IPS-18a (cell line): ENCODE results near the gene RANBP3.

ENCODE experiments used
- H3K27ac ChIP-seq: one replicate; pipeline ENCODE4 v1.5.1; 2013; ENCODE audit warnings: low read length
- H3K27me3 ChIP-seq: one replicate; pipeline ENCODE4 v1.6.1; 2013; ENCODE audit warnings: mild to moderate bottlenecking, low read length; ENCODE audit not compliant: control insufficient read depth, insufficient read depth
- H3K36me3 ChIP-seq: one replicate; pipeline ENCODE4 v1.6.1; 2013; ENCODE audit warnings: low read depth, low read length; ENCODE audit not compliant: control insufficient read depth
- H3K4me1 ChIP-seq: one replicate; pipeline ENCODE4 v1.6.1; 2013; ENCODE audit warnings: low read depth, low read length; ENCODE audit not compliant: control insufficient read depth
- H3K4me3 ChIP-seq: one replicate; pipeline ENCODE4 v1.5.1; 2013; ENCODE audit warnings: low read length
- H3K9ac ChIP-seq: one replicate; pipeline ENCODE4 v1.6.1; 2013; ENCODE audit warnings: mild to moderate bottlenecking, low read length, moderate library complexity
- H3K9me3 ChIP-seq: one replicate; pipeline ENCODE4 v1.6.1; 2013; ENCODE audit warnings: low read depth, low read length; ENCODE audit not compliant: control insufficient read depth

RANBP3 gene

DNA sequence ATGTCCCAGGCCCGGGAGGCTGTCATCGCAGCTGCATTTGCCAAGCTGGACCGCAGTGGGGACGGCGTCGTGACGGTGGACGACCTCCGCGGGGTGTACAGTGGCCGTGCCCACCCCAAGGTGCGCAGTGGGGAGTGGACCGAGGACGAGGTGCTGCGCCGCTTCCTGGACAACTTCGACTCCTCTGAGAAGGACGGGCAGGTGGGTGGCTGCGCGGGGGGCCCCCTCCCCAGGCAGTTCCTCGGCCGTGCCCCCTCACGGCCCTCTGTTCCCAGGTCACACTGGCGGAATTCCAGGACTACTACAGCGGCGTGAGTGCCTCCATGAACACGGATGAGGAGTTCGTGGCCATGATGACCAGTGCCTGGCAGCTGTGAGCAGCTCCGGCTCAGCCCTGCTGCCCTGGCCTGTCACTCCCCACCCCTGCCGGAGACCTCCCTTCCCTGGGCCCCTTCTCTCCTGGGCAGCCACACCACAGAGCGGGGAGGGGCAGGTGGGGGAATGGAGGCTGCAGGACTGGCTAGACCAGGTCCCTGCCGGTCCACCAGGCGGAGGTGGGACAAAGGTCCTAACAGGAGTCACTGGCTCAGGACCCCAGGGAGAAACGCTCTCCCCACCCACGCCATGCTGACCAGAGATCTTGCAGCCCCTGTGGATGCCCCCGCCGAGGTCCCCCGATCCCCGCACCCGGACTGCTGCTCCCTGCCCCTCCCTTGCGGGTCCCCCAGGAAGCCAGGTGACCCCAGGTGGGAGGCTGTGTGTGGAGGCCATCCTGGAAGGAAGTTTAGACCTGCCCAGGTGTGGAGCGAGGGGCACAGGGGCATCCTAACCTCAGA, 62.8 kb downstream of the RANBP3 start:
- peaks cover 39% of the 10 kb centered on the region for H3K36me3 ChIP-seq
- H3K4me1 ChIP-seq, result no peaks in the 10 kb centered on the region
- H3K27me3 ChIP-seq, result no peaks in the 10 kb centered on the region
- no peaks in the 10 kb centered on the region for H3K9me3 ChIP-seq
- H3K4me3 ChIP-seq, result no peak overlapping the region
- no peak overlapping the region for H3K9ac ChIP-seq
- no peak overlapping the region for H3K27ac ChIP-seq

DNA sequence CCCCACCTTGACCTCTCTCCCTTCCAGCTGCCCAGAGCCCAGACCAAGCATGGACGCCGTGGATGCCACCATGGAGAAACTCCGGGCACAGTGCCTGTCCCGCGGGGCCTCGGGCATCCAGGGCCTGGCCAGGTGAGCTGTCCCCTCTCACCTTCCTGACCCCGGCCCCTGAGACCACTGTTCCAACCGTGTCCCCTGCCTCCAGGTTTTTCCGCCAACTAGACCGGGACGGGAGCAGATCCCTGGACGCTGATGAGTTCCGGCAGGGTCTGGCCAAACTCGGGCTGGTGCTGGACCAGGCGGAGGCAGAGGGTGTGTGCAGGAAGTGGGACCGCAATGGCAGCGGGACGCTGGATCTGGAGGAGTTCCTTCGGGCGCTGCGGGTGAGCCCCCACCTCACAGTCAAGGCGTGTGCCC, 63.6 kb downstream of the RANBP3 start:
- Histone ChIP-seq H3K27me3 (no peaks in the 10 kb centered on the region), H3K9me3 (no peaks in the 10 kb centered on the region), H3K27ac (no peak overlapping the region), H3K4me3 (no peak overlapping the region), H3K4me1 (no peaks in the 10 kb centered on the region), H3K36me3 (peaks cover 32% of the 10 kb centered on the region), H3K9ac (no peak overlapping the region)

DNA sequence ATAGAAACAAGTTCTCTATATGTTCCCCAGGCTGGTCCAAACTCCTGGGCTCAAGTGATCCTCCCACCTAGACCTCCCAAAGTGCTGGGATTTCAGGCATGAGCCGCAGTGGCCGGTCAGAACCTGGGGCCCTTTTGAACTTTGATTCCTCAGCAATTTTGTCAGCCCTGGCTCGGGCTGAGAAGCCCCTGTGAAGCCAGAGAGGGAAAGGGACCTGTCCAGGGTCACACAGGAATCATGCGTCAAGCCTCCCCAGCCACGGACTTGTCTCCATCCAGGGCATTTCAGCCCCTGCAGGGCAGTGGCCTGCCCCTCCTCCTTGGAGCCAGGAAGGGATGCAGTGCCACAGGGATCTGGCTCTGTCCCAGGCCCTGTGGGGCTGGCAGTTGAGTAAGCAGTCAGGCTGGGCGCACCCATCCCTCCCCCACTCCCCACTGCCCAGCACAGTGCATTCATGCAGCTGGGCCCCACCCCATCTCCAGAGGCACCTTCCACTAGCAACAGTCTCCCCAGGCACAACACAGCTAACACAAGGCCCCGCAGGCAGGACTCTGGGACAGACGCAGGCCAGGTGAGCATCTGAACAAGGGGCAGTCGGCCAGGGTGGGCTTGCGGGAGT, 64.1 kb downstream of the RANBP3 start, which contains the start of gene CAPS:
CAPS (plus strand) TSS at position 516 of the 619 bp plus-strand sequence. CDS start 153 bp downstream, outside the sequence.
- no peaks in the 10 kb centered on the region for H3K27me3 ChIP-seq
- no peak within 1 kb of the TSS for H3K27ac ChIP-seq
- H3K4me3 ChIP-seq, result no peak within 1 kb of the TSS
- no peaks in the 10 kb centered on the region for H3K4me1 ChIP-seq
- H3K9me3 ChIP-seq, result no peaks in the 10 kb centered on the region
- peaks cover 27% of the 10 kb centered on the region for H3K36me3 ChIP-seq
- H3K9ac ChIP-seq, result no peak within 1 kb of the TSS

GRCh38 chr19:5911366-5911765, 66.6 kb downstream of the RANBP3 start:
- no peaks in the 10 kb centered on the region for H3K4me1 ChIP-seq
- peaks cover 6% of the 10 kb centered on the region for H3K36me3 ChIP-seq
- H3K27ac ChIP-seq, result no peak overlapping the region
- no peaks in the 10 kb centered on the region for H3K9me3 ChIP-seq
- no peak overlapping the region for H3K4me3 ChIP-seq
- no peaks in the 10 kb centered on the region for H3K27me3 ChIP-seq
- H3K9ac ChIP-seq, result no peak overlapping the region

- no peaks in the 10 kb centered on the region for H3K27me3 ChIP-seq
- no peak overlapping the region for H3K27ac ChIP-seq
- H3K36me3 ChIP-seq, result peaks cover 2% of the 10 kb centered on the region
- no peaks in the 10 kb centered on the region for H3K4me1 ChIP-seq
- no peak overlapping the region for H3K9ac ChIP-seq
- no peak overlapping the region for H3K4me3 ChIP-seq
- H3K9me3 ChIP-seq, result no peaks in the 10 kb centered on the region
Measured at GRCh38 chr19:5910638-5910907, 67.4 kb downstream of the RANBP3 start.

GRCh38 chr19:5908773-5909442, 69.0 kb downstream of the RANBP3 start:
- H3K9me3 ChIP-seq, result no peaks in the 10 kb centered on the region
- H3K4me3 ChIP-seq, result no peak overlapping the region
- no peak overlapping the region for H3K27ac ChIP-seq
- H3K9ac ChIP-seq, result no peak overlapping the region
- H3K4me1 ChIP-seq, result no peaks in the 10 kb centered on the region
- no peaks in the 10 kb centered on the region for H3K27me3 ChIP-seq
- peaks cover 2% of the 10 kb centered on the region for H3K36me3 ChIP-seq

GRCh38 chr19:5907241-5907640, 70.7 kb downstream of the RANBP3 start:
- no peak overlapping the region for H3K9ac ChIP-seq
- H3K9me3 ChIP-seq, result no peaks in the 10 kb centered on the region
- H3K27me3 ChIP-seq, result no peaks in the 10 kb centered on the region
- no peaks in the 10 kb centered on the region for H3K36me3 ChIP-seq
- no peak overlapping the region for H3K27ac ChIP-seq
- H3K4me1 ChIP-seq, result no peaks in the 10 kb centered on the region
- no peak overlapping the region for H3K4me3 ChIP-seq

DNA sequence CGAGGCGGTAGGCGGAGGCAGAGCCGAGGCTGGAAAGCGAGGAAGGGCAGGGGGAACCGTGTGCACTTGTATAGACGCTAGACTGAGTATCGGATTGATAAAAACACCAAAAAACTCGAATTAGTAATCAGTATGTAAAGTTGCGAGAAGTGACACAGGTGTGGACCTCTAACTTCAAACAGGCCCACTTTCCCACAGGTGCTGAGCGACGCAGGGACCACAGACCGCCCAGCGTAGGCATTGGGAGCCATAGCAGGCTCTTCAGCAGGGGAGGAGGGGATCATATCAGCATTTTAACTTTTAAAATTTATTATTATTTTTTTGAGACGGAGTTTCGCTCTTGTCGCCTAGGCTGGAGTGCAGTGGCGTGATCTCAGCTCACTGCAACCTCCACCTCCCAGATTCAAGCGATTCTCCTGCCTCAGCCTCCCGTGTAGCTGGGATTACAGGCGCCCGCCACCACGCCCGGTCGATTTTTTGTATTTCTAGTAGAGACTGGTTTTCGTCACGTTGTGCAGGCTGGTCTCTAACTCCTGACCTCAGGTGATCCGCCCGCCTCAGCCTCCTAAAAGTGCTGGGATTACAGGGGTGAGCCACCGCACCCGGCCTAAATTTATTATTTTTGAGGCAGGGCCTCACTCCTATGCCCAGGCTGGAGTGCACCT, 72.7 kb downstream of the RANBP3 start:
- H3K4me3 ChIP-seq, result peak overlapping the region; percentile 84
- no peak overlapping the region for H3K27ac ChIP-seq
- H3K36me3 ChIP-seq, result no peaks in the 10 kb centered on the region
- peak overlapping the region; percentile 66 for H3K9ac ChIP-seq
- no peaks in the 10 kb centered on the region for H3K27me3 ChIP-seq
- no peaks in the 10 kb centered on the region for H3K9me3 ChIP-seq
- H3K4me1 ChIP-seq, result no peaks in the 10 kb centered on the region

DNA sequence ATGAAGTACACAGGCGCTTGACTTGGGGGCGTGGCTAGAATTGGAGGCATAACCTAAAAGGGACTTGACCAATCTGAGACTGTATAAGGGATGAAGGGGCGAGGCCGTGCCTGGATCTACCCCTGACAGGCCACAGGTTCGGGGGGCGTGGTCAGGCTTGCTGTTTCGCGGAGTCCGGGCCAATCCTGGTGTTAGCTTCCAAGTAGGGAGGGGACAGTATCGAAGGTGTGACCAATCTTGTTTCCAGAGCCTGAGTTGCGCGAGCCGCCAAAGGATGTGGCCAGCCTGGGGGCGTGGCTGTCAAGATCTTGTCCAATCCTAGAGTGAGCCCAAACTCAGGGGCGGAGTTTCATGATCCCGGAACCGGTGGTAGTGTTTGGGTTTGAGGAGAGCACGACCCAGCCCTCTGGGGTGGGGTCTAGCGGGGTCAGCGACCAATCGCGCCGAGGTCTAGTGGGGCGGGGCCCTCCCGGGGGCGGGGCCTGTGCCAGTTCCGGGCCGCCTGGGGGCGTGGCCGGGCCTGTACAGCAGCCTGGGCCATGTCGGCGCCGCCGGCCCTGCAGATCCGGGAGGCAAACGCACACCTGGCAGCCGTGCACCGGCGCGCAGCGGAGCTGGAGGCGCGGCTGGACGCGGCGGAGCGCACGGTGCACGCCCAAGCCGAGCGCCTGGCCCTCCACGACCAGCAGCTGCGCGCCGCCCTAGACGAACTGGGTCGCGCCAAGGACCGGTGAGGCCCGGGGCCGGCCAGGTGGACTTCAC, 73.4 kb downstream of the RANBP3 start, which contains the start of gene VMAC:
VMAC (plus strand) TSS at position 521 of the 762 bp plus-strand sequence; CDS start at position 540, 19 bp downstream.
- peak within 1 kb of the TSS; percentile 99 for H3K9ac ChIP-seq
- H3K27me3 ChIP-seq, result no peaks in the 10 kb centered on the region
- H3K9me3 ChIP-seq, result no peaks in the 10 kb centered on the region
- peak within 1 kb of the TSS; percentile 82 for H3K27ac ChIP-seq
- no peaks in the 10 kb centered on the region for H3K4me1 ChIP-seq
- peak within 1 kb of the TSS; percentile 99 for H3K4me3 ChIP-seq
- H3K36me3 ChIP-seq, result no peaks in the 10 kb centered on the region

- peak within 1 kb of the TSS; percentile 99 for H3K4me3 ChIP-seq
- peak within 1 kb of the TSS; percentile 82 for H3K27ac ChIP-seq
- no peaks in the 10 kb centered on the region for H3K27me3 ChIP-seq
- H3K36me3 ChIP-seq, result no peaks in the 10 kb centered on the region
- H3K4me1 ChIP-seq, result no peaks in the 10 kb centered on the region
- H3K9me3 ChIP-seq, result no peaks in the 10 kb centered on the region
- peak within 1 kb of the TSS; percentile 99 for H3K9ac ChIP-seq
Measured at GRCh38 chr19:5903624-5904351, 74.2 kb downstream of the RANBP3 start, which contains the start of gene NDUFA11. Gene NDUFA11 (minus strand): TSS chr19:5903790. CDS start chr19:5903708, 82 bp downstream.
